Liver (tissue), 9 donors: ENCODE measurements around the gene SMU1. TPM values are rescaled to one million over a fixed set of nuclear protein-coding genes. Genes with fewer than 3 reads are reported as not detected.

ENCODE experiments used
- DNase-seq: peaks from one replicate; pipeline ENCODE4 v3.0.0-alpha.2; 2017; ENCODE audit warnings: low spot score
- H3K27ac ChIP-seq, 2 donors: one replicate each; pipeline ENCODE4 v1.7.0; 2013; ENCODE audit warnings: inconsistent platforms in 2 of 2, low read length in 2 of 2, control low read depth in 1 of 2, low read depth in 1 of 2, mild to moderate bottlenecking in 1 of 2
- H3K27me3 ChIP-seq, 4 donors: one replicate each; pipeline versions ENCODE4 v1.6.1 to v1.7.0; 2013; ENCODE audit warnings: low read length in 3 of 4, inconsistent platforms in 1 of 4, mild to moderate bottlenecking in 1 of 4, moderate library complexity in 1 of 4; ENCODE audit not compliant: control insufficient read depth in 4 of 4, insufficient read depth in 4 of 4
- H3K36me3 ChIP-seq, 4 donors: one replicate each; pipeline versions ENCODE4 v1.6.1 to v1.7.0; 2013; ENCODE audit warnings: low read length in 3 of 4, mild to moderate bottlenecking in 3 of 4, low read depth in 1 of 4, moderate library complexity in 1 of 4; ENCODE audit not compliant: control insufficient read depth in 4 of 4, insufficient read depth in 3 of 4
- H3K4me1 ChIP-seq, 4 donors: one replicate each; pipeline versions ENCODE4 v1.6.1 to v1.7.0; 2013; ENCODE audit warnings: low read length in 3 of 4, mild to moderate bottlenecking in 3 of 4, moderate library complexity in 1 of 4; ENCODE audit not compliant: control insufficient read depth in 4 of 4, insufficient read depth in 4 of 4
- H3K4me3 ChIP-seq, 3 donors: one replicate each; pipeline versions ENCODE4 v1.6.1 to v1.7.0; 2013; ENCODE audit warnings: low read length in 3 of 3, control low read depth in 1 of 3, low read depth in 1 of 3, mild to moderate bottlenecking in 1 of 3
- H3K9ac ChIP-seq, 2 donors: one replicate each; pipeline ENCODE4 v1.7.0; 2013; ENCODE audit warnings: low read length in 2 of 2, mild to moderate bottlenecking in 2 of 2, moderate library complexity in 2 of 2, control low read depth in 1 of 2, low read depth in 1 of 2
- H3K9me3 ChIP-seq, 4 donors: one replicate each; pipeline versions ENCODE4 v1.6.1 to v1.7.0; 2013; ENCODE audit warnings: low read length in 3 of 4; ENCODE audit not compliant: control insufficient read depth in 4 of 4
- FOXA1 ChIP-seq: IDR thresholded peaks from 2 replicates; pipeline ENCODE4 v1.6.1; 2016; ENCODE audit warnings: antibody characterized with exemption
- GABPA ChIP-seq, 2 donors: IDR thresholded peaks in 1 of 2; conservative IDR thresholded peaks in 1 of 2; 2 replicates each; pipeline ENCODE4 v1.6.1; 2016; ENCODE audit warnings: antibody characterized with exemption in 2 of 2, mild to moderate bottlenecking in 1 of 2, moderate library complexity in 1 of 2
- HNF4A ChIP-seq, 2 donors: conservative IDR thresholded peaks; 2 replicates each; pipeline ENCODE4 v1.6.1; 2016; ENCODE audit warnings: antibody characterized with exemption in 2 of 2, mild to moderate bottlenecking in 2 of 2
- HNF4G ChIP-seq: IDR thresholded peaks from 2 replicates; pipeline ENCODE4 v1.6.1; 2016; ENCODE audit warnings: antibody characterized with exemption
- JUND ChIP-seq, 2 donors: IDR thresholded peaks; 2 replicates each; pipeline ENCODE4 v1.6.1; 2016; ENCODE audit warnings: antibody characterized with exemption in 2 of 2
- MAX ChIP-seq: IDR thresholded peaks from 2 replicates; pipeline ENCODE4 v1.6.1; 2016; ENCODE audit warnings: antibody characterized with exemption
- NR2F2 ChIP-seq: IDR thresholded peaks from 2 replicates; pipeline ENCODE4 v1.6.1; 2016; ENCODE audit warnings: antibody characterized with exemption
- RAD21 ChIP-seq, 2 donors: IDR thresholded peaks; 2 replicates each; pipeline ENCODE4 v1.6.1; 2016; ENCODE audit warnings: antibody characterized with exemption in 2 of 2, mild to moderate bottlenecking in 2 of 2
- SP1 ChIP-seq: IDR thresholded peaks from 2 replicates; pipeline ENCODE4 v1.6.1; 2018; ENCODE audit warnings: antibody characterized with exemption, mild to moderate bottlenecking
- WGBS: extraction: QIAGEN DNeasy Blood & Tissue Kit; methylation state at CpG from one replicate; pipeline ENCODE4 v1.1.7; 2013; 5-methylcytosine and 5-hydroxymethylcytosine counted together
- polyA plus RNA-seq, 2 donors: library from polyadenylated mRNA; stranded (reverse) in 1 of 2; unstranded in 1 of 2; fragments of 200-250 nt in 1 of 2; fragments of >200 nt in 1 of 2; fragmentation: Nextera tagmentation in 1 of 2; extraction: Ambion mirVana in 1 of 2; gene quantifications; one replicate each; pipeline versions ENCODE4 v1.2.1 to v1.2.3, GENCODE V29; 2013 to 2015
- total RNA-seq, 2 donors: library from RNA; depleted of rRNA; stranded (reverse); fragments of >200 nt; gene quantifications; one replicate each; pipeline ENCODE4 v1.2.3, GENCODE V29; 2014
- TF ChIP-seq, protein P1 (sequence below): IDR thresholded peaks from 2 replicates; pipeline ENCODE4 v1.6.1; 2016; ENCODE audit warnings: antibody characterized with exemption
- TF ChIP-seq, protein P2 (sequence below): IDR thresholded peaks from 2 replicates; pipeline ENCODE4 v1.6.1; 2016; ENCODE audit warnings: antibody characterized with exemption
- TF ChIP-seq, protein P3 (sequence below): fragments of 150-350 bp; IDR thresholded peaks from 2 replicates; pipeline ENCODE4 v1.5.1; 2017; ENCODE audit warnings: improper control_type of control experiment, low read depth, low read length; ENCODE audit not compliant: missing input control
- TF ChIP-seq, protein P4 (sequence below): IDR thresholded peaks from 2 replicates; pipeline ENCODE4 v1.6.1; 2016; ENCODE audit warnings: antibody characterized with exemption, mild to moderate bottlenecking
- donor health status: healthy.
- donor health status: healthy.
- donor health status: healthy.
- donor health status: healthy.
- donor health status: healthy.

SMU1 gene
- total and polyA plus RNA-seq, 4 donors: 5.3 to 14.2 (median 9.5) TPM

DNA sequence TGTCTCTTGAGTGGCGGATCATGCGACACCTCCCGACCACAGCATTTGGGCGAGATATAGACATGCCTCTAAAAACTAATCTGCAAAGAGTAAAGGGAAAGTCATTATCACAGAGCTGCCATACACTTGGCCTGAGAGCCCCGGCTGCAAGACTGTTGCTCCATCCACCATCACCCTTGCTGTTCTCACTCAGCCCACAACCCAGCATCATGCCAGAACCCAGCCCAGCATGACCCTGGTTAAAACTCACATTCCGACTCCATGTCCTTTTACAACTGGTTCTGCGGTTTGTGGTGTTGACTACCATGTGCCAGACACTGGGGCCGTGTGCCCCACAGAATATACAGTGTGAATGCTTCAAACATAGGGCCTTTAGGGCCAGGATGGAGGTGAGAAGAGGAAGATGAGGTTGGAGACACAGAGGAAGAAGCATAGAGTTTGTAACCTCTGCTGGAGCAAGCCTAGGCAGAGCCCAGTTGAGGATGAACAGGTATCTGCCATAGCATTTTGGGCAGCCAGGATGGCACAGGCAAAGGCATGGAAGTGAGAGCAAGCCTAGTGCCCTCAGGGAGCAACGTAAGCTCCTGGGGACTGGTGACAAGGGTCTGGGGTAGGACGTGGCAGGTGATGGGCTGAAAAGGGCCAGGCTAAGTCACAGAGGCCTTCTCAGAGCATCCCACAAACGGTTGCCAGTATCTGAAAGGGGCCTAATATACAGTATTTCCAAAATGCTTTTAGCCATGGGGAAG, 37.5 kb upstream of the SMU1 start:
- Histone ChIP-seq H3K4me1 (no peaks in the 10 kb centered on the region), H3K9ac (no peak overlapping the region), H3K4me3 (no peak overlapping the region), H3K27ac (no peak overlapping the region), H3K36me3 (peaks cover 18 to 70% (median 54%) of the 10 kb centered on the region in 4 donors), H3K9me3 (no peaks in the 10 kb centered on the region), H3K27me3 (no peaks in the 10 kb centered on the region)
- no peak for DNase-seq
- 94% methylated on average over 11 of the region's 11 CpGs for WGBS
- TF ChIP-seq RAD21 (IDR thresholded peaks at IDR 0.05) (no peak), JUND (IDR thresholded peaks at IDR 0.05) (no peak), NR2F2 (no peak), SP1 (no peak)
- TF ChIP-seq, protein P1, sequence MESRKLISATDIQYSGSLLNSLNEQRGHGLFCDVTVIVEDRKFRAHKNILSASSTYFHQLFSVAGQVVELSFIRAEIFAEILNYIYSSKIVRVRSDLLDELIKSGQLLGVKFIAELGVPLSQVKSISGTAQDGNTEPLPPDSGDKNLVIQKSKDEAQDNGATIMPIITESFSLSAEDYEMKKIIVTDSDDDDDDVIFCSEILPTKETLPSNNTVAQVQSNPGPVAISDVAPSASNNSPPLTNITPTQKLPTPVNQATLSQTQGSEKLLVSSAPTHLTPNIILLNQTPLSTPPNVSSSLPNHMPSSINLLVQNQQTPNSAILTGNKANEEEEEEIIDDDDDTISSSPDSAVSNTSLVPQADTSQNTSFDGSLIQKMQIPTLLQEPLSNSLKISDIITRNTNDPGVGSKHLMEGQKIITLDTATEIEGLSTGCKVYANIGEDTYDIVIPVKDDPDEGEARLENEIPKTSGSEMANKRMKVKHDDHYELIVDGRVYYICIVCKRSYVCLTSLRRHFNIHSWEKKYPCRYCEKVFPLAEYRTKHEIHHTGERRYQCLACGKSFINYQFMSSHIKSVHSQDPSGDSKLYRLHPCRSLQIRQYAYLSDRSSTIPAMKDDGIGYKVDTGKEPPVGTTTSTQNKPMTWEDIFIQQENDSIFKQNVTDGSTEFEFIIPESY: no peak
- TF ChIP-seq, protein P2, sequence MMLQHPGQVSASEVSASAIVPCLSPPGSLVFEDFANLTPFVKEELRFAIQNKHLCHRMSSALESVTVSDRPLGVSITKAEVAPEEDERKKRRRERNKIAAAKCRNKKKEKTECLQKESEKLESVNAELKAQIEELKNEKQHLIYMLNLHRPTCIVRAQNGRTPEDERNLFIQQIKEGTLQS: no peak

- H3K36me3 ChIP-seq: peaks cover 15 to 60% (median 47%) of the 10 kb centered on the region in 4 donors
These were observed 35.6 kb upstream of the SMU1 start for GRCh38 chr9:33112094-33112493.

GRCh38 chr9:33111631-33112030, 35.2 kb upstream of the SMU1 start:
- peak; percentile 29 for DNase-seq
- WGBS: 91% methylated on average over 5 of the region's 5 CpGs
- Histone ChIP-seq H3K4me3 (no peak overlapping the region), H3K27me3 (no peaks in the 10 kb centered on the region), H3K9me3 (no peaks in the 10 kb centered on the region), H3K4me1 (peaks cover 3 to 15% (median 5%) of the 10 kb centered on the region in 4 donors), H3K36me3 (peaks cover 13 to 56% (median 44%) of the 10 kb centered on the region in 4 donors), H3K9ac (no peak overlapping the region), H3K27ac (no peak overlapping the region)
- TF ChIP-seq, protein P3, sequence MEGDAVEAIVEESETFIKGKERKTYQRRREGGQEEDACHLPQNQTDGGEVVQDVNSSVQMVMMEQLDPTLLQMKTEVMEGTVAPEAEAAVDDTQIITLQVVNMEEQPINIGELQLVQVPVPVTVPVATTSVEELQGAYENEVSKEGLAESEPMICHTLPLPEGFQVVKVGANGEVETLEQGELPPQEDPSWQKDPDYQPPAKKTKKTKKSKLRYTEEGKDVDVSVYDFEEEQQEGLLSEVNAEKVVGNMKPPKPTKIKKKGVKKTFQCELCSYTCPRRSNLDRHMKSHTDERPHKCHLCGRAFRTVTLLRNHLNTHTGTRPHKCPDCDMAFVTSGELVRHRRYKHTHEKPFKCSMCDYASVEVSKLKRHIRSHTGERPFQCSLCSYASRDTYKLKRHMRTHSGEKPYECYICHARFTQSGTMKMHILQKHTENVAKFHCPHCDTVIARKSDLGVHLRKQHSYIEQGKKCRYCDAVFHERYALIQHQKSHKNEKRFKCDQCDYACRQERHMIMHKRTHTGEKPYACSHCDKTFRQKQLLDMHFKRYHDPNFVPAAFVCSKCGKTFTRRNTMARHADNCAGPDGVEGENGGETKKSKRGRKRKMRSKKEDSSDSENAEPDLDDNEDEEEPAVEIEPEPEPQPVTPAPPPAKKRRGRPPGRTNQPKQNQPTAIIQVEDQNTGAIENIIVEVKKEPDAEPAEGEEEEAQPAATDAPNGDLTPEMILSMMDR: no peak
- no peak for TF ChIP-seq HNF4G
- TF ChIP-seq, protein P4, sequence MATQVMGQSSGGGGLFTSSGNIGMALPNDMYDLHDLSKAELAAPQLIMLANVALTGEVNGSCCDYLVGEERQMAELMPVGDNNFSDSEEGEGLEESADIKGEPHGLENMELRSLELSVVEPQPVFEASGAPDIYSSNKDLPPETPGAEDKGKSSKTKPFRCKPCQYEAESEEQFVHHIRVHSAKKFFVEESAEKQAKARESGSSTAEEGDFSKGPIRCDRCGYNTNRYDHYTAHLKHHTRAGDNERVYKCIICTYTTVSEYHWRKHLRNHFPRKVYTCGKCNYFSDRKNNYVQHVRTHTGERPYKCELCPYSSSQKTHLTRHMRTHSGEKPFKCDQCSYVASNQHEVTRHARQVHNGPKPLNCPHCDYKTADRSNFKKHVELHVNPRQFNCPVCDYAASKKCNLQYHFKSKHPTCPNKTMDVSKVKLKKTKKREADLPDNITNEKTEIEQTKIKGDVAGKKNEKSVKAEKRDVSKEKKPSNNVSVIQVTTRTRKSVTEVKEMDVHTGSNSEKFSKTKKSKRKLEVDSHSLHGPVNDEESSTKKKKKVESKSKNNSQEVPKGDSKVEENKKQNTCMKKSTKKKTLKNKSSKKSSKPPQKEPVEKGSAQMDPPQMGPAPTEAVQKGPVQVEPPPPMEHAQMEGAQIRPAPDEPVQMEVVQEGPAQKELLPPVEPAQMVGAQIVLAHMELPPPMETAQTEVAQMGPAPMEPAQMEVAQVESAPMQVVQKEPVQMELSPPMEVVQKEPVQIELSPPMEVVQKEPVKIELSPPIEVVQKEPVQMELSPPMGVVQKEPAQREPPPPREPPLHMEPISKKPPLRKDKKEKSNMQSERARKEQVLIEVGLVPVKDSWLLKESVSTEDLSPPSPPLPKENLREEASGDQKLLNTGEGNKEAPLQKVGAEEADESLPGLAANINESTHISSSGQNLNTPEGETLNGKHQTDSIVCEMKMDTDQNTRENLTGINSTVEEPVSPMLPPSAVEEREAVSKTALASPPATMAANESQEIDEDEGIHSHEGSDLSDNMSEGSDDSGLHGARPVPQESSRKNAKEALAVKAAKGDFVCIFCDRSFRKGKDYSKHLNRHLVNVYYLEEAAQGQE: no peak
- no peak for TF ChIP-seq GABPA (IDR thresholded peaks at IDR 0.05 in 1 of 2, conservative IDR thresholded peaks at IDR 0.05 in 1 of 2)
- no peak for TF ChIP-seq SP1

More at GRCh38 chr9:33112094-33112493, 35.6 kb upstream of the SMU1 start:
- Histone ChIP-seq H3K4me3 (no peak overlapping the region), H3K9me3 (no peaks in the 10 kb centered on the region), H3K9ac (no peak overlapping the region), H3K27ac (no peak overlapping the region), H3K27me3 (no peaks in the 10 kb centered on the region), H3K4me1 (peaks cover 1 to 11% (median 5%) of the 10 kb centered on the region in 4 donors)
- WGBS: 85% methylated on average over 4 of the region's 4 CpGs
- TF ChIP-seq FOXA1 (no peak), JUND (IDR thresholded peaks at IDR 0.05) (no peak), HNF4G (no peak), RAD21 (IDR thresholded peaks at IDR 0.05) (no peak), HNF4A (conservative IDR thresholded peaks at IDR 0.05) (no peak), MAX (no peak)
- TF ChIP-seq, protein P1: no peak
- DNase-seq: no peak
